ENCODE measurements around the gene PRXL2C. TPM values are rescaled to one million over a fixed set of nuclear protein-coding genes. Genes with fewer than 3 reads are reported as not detected.
"Not testable (repeated sequence)": the region's sequence is repeated elsewhere in the genome, so short reads cannot be mapped to it uniquely, and the experiment has no call there.

PRXL2C gene
- total RNA-seq, 1 donor from 2014 or later = 17.5 TPM

DNA sequence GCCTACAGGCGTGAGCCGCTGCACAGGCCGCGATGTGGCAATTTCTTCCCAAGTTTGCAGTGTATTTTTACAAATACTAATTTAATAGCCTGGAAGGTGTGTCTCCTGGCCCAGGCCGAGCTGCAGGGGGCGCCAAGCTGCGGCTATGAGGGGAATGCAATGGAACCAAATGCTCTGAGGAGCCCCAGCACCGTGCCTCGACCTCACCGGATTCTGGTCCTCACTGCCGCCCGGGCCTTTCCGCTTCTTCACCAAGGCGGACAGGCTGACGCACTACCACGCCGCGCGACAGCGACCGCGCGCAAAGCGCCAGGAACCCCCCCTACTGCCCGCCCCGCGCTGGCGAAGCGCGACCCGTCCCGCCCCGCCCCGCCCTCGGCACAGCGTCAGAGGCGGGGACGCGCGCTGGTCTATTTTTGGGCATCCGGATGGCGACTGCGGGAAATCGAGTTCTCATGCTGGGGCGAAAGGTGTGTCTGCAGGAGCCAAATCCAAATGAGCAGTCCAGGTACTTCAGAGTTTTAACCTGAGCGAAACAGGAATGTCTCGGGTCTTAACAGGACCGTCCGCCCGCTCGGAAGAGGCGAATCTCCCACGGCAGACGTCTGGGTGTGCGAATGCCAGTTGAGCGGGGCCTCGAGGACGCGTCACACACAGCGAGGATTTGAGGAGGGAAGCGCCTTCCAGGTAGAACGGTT lies 31.7 kb upstream of the PRXL2C start:
- H3K9me3 Mint-ChIP-seq (ENCODE audit: unreplicated experiment) = peaks cover 4% of the 10 kb centered on the region
- peak; percentile 80 for DNase-seq (ENCODE audit: low spot score)
- peaks cover 12% of the 10 kb centered on the region for H3K36me3 Mint-ChIP-seq (ENCODE audit: low read depth, unreplicated experiment)
- H3K27me3 Mint-ChIP-seq (ENCODE audit: unreplicated experiment) = peaks cover 8% of the 10 kb centered on the region
- peaks cover 3% of the 10 kb centered on the region for H3K4me1 Mint-ChIP-seq (ENCODE audit: unreplicated experiment)
- peak overlapping the region; percentile 81 for H3K27ac Mint-ChIP-seq (ENCODE audit: unreplicated experiment)
- TF ChIP-seq CTCF (IDR thresholded peaks at IDR 0.05; ENCODE audit: unreplicated experiment) = peak; percentile 50
- H3K4me3 Mint-ChIP-seq (ENCODE audit: unreplicated experiment) = peak overlapping the region; percentile 91

DNA sequence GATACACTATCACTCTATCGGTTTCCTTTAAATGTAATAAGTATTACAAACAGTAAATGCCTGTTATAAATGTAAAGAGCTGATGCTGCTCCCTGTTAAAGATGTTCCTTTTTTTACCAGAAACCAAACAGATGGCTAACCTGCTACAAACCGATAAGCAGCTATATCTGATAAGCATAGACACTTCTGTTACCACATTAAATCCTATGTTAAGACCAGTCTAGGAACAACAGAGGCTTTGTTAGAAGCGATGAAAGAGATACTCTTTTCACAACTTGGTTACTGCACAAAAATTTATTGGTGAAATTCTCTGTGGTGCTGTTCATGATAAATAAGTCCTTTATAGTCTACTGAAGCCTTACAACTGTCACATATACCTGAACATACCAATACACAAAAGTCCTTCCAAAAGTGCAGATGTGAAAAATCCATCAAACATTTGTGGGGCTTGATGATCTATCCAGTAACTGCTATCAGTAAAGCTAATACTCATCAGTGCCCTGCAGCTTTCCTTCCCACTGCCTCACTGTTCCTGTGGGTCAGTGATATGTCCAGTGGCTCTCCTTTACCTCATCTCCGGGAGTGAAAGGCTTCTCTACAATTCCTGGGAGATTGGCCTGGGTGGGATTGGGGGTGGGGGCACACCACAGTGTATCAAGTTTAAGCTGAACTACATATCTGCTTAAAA lies 25.8 kb upstream of the PRXL2C start:
- no peaks in the 10 kb centered on the region for H3K9me3 Mint-ChIP-seq (ENCODE audit: unreplicated experiment)
- peaks cover 2% of the 10 kb centered on the region for H3K27me3 Mint-ChIP-seq (ENCODE audit: unreplicated experiment)
- no peak overlapping the region for H3K4me3 Mint-ChIP-seq (ENCODE audit: unreplicated experiment)
- DNase-seq (ENCODE audit: low spot score) = no peak
- no peak for TF ChIP-seq CTCF (IDR thresholded peaks at IDR 0.05; ENCODE audit: unreplicated experiment)
- no peaks in the 10 kb centered on the region for H3K36me3 Mint-ChIP-seq (ENCODE audit: low read depth, unreplicated experiment)
- no peaks in the 10 kb centered on the region for H3K4me1 Mint-ChIP-seq (ENCODE audit: unreplicated experiment)
- no peak overlapping the region for H3K27ac Mint-ChIP-seq (ENCODE audit: unreplicated experiment)

DNA sequence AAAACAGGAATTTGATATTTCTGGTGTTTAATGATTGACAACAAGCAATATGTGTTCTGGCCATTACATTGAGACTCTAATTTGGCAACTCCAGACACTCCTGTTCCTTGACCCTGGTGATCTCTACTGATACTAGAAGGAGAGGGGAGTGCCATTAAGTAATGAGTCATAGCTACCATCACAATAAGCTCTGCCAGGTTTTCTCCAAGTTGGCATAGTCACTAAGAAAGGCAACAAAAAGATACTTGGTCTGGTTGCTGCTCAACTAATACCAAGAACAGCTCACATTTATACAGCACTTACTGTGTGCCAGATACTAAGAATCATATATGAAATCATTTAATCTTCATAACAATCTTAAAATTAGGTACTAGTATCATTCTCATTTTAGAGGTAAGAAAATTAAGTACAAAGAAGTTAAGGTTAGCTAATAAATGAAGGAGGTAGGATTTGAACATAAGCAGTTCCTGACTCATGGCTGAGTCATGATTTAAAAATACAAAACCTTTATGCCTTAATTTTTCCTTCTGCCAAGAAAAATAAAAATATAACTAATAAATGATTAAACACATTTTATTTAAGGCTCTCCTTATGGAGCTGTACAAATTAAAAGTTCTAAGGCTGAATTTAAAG lies 19.9 kb upstream of the PRXL2C start:
- no peak overlapping the region for H3K4me3 Mint-ChIP-seq (ENCODE audit: unreplicated experiment)
- no peaks in the 10 kb centered on the region for H3K27me3 Mint-ChIP-seq (ENCODE audit: unreplicated experiment)
- DNase-seq (ENCODE audit: low spot score) = no peak
- no peaks in the 10 kb centered on the region for H3K9me3 Mint-ChIP-seq (ENCODE audit: unreplicated experiment)
- H3K27ac Mint-ChIP-seq (ENCODE audit: unreplicated experiment) = no peak overlapping the region
- H3K36me3 Mint-ChIP-seq (ENCODE audit: low read depth, unreplicated experiment) = no peaks in the 10 kb centered on the region
- H3K4me1 Mint-ChIP-seq (ENCODE audit: unreplicated experiment) = no peaks in the 10 kb centered on the region
- no peak for TF ChIP-seq CTCF (IDR thresholded peaks at IDR 0.05; ENCODE audit: unreplicated experiment)

GRCh38 chr9:96673786-96674185 lies 18.7 kb upstream of the PRXL2C start:
- H3K27me3 Mint-ChIP-seq (ENCODE audit: unreplicated experiment); H3K27ac Mint-ChIP-seq (ENCODE audit: unreplicated experiment); H3K36me3 Mint-ChIP-seq (ENCODE audit: low read depth, unreplicated experiment): not testable (repeated sequence)

GRCh38 chr9:96668868-96669534 lies 13.9 kb upstream of the PRXL2C start:
- H3K4me1 Mint-ChIP-seq (ENCODE audit: unreplicated experiment) = no peaks in the 10 kb centered on the region
- no peak overlapping the region for H3K4me3 Mint-ChIP-seq (ENCODE audit: unreplicated experiment)

More at GRCh38 chr9:96673786-96674185, 18.7 kb upstream of the PRXL2C start:
- H3K4me3 Mint-ChIP-seq (ENCODE audit: unreplicated experiment); H3K9me3 Mint-ChIP-seq (ENCODE audit: unreplicated experiment); DNase-seq (ENCODE audit: low spot score); H3K4me1 Mint-ChIP-seq (ENCODE audit: unreplicated experiment): not testable (repeated sequence)

More at GRCh38 chr9:96668868-96669534, 13.9 kb upstream of the PRXL2C start:
- Mint-ChIP-seq H3K27me3 (ENCODE audit: unreplicated experiment) (no peaks in the 10 kb centered on the region), H3K27ac (ENCODE audit: unreplicated experiment) (no peak overlapping the region), H3K9me3 (ENCODE audit: unreplicated experiment) (no peaks in the 10 kb centered on the region), H3K36me3 (ENCODE audit: low read depth, unreplicated experiment) (no peaks in the 10 kb centered on the region)
- no peak for DNase-seq (ENCODE audit: low spot score)
- no peak for TF ChIP-seq CTCF (IDR thresholded peaks at IDR 0.05; ENCODE audit: unreplicated experiment)
